ENCODE data around the gene CCDC27.

Gene CCDC27

GRCh38 chr1:3778590-3779264 is 26.5 kb downstream of the CCDC27 start:
- DNase-seq: no peak

DNA sequence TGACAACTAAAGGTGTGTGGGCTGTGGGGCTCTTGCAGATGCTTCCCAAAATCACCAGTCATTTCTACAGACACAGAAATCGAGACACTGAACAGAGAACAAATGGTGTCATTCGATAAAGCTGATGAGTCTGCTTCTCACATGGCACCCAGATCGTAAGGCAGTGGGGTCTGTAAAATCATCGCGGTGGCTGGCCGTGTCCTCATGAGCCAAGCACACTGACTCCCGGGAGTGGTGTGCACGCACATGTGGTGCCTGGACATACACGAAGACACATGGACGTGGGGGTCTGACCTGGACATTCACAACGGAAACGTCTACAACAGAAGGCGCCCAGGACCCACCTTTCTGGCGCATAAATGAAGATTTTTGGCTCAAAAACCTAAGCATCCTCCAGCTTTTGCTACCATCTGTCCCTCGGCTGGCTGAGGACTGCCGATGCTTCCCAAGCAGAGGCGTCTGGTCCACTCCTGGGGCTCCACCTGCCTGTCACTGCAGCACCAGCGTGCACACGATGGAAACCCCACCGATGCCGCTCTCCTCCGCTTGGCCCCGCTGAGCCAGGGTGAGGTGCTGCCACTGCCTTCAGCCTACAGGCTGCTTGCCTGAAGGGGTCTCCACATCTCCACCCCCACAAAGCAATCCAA is 27.1 kb downstream of the CCDC27 start:
- no peak for DNase-seq

DNA sequence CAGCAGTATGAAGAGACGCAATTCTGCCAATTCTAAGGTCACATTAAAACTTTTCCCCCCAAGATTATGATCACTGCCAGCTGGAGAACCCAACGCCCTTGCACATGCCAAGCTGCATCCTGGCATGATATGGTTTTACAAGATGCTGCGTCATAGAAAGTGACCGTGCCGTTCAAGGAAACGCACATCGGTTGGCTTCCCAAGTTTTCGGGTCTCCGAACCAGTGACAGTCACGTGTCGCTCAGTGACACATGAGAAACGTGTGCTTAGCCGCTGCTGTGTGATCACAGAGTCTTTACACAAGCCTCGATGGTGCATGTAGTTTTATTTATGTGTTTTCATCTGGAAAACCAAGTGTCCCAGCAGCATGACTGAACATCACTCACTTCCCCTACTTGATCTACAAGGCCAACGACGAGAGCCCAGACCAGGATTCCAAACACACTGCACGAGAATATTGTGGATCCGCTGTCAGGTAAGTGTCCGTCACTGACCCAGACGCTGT is 27.7 kb downstream of the CCDC27 start:
- DNase-seq: no peak

DNA sequence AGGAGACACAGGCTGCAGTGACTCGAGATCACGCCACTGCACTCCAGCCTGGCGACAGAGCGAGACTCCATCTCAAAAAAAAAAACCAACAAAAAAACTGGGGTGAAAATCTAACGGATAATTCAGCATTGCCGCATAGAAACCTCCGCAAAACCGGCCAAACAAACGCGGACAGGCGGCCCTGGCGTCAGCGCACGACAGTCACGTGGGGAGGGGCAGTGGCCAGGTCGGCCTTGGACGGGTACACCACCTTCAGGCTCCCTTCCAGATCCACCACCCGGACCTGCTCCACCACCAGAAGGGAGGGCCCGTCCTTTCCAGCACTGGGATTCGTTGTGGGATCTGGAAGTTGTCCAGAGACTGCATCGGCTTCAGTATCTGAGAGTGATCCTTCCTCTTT is 28.7 kb downstream of the CCDC27 start:
- no peak for DNase-seq

GRCh38 chr1:3783651-3784474 is 31.6 kb downstream of the CCDC27 start:
- no peak for DNase-seq

GRCh38 chr1:3785045-3785444 is 32.8 kb downstream of the CCDC27 start:
- DNase-seq: no peak

DNA sequence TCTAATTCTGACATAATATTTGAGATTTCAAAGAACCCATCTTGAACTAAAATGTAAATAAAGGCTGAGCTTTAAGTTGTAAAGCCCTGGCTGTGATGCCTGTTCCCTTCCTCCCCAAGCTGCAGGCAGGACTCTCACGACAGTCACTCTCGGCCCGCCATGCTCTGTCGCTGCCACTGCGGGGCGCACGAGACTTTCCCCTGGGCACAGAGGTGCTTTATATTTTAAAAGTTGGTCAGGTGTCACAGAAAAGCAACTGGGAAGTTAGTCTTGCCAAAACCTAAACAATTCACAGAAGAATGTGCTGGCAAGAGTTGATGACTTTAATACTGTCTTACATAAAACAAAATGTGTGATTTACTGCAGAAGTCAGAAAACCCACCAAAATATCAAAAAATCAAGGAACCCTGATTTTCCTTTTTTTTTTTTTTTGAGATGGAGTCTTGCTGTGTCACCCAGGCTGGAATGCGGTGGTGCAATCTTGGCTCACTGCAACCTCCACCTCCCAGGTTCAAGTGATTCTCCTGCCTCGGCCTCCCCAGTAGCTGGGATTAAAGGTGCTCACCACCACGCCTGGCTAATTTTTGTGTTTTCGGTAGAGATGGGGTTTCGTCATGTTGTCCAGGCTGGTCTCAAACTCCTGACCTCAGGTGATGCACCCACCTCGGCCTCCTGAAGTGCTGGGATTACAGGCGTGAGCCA is 33.4 kb downstream of the CCDC27 start:
- DNase-seq: no peak

DNA sequence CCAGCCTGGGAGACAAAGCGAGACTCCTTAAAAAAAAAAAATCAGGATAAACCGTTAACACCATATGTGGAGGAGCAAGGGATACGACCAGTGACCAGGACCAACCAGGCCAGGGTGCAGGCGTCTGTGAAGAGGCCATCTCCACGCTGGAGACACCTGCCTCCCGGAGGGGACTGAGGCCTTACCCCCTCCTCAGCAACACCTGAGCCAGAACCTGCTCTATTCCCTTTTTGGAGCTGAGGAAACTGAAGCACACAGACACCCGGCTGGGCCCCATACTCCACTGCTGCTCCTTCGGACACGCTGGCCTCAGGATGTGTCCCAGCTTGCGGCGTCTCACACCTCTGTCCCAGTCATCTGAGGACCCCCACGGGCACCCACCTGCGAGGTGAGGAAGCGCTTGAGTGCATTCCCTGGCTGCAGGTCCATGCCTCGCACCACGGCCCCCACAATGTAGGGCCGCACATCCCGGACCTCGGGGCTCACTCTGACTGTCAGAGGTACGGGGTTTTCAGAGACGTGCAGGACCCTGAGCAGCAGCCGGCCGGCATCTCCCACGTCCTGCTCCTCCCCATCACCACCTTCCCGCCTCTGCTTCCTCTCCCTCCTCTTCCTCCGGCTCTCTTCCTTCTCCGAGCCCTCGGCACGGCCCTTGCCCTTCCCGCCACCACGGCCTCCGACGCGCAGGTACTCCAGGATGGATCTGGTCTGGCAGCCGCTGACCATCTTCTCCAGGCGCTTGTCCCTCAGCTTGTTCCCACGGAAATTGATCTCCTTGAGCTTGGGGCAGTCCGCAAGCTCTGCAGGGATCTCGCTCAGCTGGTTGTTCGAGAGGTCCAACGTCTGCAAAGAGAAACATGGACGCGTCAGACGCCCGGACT is 34.5 kb downstream of the CCDC27 start:
- DNase-seq: no peak

DNA sequence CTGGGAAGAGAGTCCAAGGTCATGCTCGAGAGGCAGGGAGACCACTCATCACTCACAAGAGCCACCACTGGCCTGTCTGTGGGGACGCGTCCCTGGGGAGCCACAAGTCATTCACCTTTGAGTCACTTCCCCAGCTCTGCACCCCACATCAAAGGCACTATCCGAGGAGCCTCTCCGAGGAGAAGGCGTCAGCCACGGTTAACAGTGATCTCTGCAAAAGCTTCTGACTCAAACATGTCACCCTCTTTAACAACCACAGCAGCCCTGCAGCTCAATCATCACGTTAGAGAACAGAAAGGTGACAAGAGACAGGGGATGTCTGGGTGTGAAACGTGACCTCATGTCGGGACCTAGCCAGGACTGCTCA is 35.1 kb downstream of the CCDC27 start:
- peak in 1 of 2 donors; percentile 33 for DNase-seq

GRCh38 chr1:3787745-3788605 is 35.7 kb downstream of the CCDC27 start:
- no peak for DNase-seq

DNA sequence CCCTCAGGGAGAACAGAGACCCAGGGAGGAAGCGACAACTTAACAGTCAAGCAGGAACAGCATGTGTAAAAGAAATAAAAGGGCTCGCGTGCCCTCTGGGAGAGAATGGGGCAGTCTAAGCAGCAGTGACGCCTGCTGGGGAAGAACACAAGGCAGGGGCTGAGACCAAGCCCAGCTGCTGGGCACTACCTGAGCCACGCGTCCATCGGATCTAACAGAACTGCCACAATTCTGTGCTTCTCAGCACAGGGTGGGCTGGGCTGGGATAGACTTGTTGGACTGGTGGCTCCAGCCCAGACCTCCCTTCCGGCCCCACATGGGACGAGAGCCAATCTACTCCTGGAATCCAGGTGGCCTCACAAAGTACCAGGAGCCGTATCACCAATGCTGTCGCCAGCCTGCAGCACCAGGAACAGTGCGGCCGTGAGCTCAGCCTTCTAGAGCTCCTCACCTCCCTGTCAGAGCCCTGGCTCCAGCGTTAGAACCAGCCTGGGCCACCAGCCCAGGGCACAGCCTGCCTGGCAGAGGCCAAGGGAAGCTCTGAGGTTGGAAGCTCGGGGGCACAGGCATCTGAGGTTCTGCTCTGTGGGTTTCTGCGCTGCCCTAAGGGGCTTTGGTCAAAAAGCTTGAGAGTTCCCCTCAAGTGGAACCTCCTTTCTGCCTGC is 36.6 kb downstream of the CCDC27 start:
- DNase-seq: no peak

DNA sequence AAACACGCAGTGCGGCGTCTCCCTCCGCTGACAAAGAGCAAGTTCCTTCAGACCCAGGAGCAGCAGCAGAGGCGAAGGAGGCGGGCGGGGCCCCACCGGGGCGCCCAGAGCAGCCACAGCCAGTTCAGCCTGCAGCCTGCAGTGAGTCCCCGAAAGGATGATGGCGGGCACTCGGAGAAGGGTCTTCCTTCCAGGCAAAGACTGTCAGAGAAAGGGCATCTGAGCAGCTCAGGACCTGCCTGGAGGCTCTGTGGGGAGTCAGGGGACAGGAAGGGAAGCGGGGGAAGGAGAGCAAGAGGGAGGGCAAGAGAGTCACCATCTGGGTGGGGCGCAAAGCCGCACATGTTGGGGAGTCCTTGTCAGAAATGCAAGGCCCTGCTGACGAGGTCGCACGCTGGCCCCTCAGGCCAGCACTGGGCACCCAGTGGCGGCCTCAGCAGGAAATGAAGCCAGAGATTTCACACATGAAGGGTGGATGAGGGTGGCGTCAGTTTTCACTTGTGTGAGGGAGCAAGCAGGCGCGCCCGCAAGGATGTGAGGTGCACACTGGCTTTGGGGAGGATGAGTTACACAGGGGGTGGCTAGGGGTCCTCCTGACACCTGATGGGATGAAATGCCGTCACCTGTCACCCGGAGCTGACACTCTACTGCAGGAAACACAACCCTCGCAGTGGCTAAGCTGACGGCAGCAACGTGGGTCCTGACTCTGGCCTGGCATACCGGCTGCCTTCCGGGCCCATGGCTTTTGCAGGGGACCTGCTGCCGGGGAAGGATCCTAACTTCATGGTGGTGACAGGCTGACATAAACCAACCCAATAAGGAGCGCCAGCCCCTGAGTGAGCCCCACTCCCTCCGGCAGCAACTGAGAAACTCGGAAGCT is 37.4 kb downstream of the CCDC27 start:
- no peak for DNase-seq

GRCh38 chr1:3790500-3790923 is 38.3 kb downstream of the CCDC27 start:
- DNase-seq: no peak

GRCh38 chr1:3790952-3791351 is 38.7 kb downstream of the CCDC27 start:
- no peak for DNase-seq

DNA sequence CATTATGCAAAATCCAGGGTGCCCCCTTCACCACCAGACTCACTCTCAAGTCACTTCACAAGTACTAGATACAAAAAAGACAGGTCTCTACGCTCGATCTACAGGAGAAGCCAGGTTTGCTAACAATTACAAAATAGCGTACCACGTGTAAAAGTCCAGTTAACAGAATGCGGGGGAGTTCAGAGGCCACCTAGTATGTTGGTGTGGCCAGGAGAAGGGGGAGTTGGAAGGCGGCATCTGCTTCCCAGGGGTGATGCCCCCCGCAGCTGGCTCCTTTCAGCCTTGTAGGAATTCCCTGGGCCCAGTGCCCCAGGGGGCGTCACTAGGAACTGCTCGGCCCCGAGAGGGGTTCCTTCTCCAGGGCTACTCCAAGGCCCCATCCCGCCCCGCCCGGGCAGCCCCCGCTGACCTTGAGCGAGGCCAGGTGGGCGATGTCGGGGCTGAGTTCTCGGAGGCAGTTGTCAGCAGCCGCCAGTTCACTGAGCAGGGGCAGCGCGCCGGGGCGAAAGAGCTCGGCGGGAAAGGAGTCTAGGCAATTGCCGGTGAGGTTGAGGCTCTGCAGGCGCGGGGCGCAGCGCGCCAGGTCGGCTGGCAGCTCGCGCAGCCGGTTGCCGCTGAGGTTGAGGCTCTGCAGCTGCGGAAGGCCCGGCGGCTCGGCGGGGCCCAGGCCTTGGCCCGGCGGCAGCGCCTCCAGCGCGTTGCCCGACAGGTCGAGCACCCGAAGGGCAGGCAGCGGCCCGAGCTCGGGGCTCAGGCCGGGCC is 43.4 kb downstream of the CCDC27 start:
- DNase-seq: no peak

DNA sequence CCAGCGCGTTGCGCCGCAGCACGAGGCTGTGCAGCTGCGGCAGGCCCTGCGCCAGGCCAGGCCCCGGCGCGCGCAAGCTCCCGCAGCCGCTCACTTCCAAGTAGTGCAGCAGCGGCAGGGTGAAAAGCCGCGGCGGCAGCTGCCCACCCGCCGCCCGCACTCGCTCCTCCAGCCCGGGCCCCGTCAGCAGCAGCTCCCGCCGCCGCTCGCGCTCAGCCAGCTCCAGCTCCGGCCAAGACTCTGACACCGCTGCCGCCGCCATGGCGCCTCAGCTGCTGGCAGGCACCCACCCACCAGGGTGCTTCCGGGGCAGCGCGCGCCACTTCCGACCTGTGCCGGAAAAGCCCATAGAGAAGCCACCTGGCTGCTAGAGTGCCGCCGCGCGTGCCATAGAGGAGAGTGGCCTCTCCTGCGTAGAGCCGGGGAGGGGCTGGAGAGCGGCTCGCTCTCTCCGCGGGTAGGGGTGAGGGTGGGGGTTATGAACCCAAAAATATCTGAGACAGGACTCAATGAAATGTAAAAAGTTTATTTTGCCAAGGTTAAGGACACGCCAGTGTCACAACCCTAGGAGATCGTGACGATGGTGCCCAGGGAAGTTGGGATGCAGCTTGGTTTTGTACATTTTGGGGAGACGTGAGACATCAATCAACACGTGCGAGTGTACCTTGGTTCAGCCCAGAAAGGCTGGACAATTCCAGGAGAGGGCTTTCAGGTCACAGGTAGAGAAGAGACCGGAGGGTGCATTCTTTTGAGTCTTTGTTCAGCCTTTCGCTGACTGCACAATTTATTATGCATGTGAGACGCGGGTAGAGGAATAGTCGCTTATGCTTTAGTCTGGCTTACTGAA is 44.2 kb downstream of the CCDC27 start, which contains the start of gene LRRC47:
LRRC47 (minus strand) TSS at position 284 of the 847 bp plus-strand sequence; CDS start at position 262, 22 bp downstream.
- peak; percentile 93 to 94 for DNase-seq

DNA sequence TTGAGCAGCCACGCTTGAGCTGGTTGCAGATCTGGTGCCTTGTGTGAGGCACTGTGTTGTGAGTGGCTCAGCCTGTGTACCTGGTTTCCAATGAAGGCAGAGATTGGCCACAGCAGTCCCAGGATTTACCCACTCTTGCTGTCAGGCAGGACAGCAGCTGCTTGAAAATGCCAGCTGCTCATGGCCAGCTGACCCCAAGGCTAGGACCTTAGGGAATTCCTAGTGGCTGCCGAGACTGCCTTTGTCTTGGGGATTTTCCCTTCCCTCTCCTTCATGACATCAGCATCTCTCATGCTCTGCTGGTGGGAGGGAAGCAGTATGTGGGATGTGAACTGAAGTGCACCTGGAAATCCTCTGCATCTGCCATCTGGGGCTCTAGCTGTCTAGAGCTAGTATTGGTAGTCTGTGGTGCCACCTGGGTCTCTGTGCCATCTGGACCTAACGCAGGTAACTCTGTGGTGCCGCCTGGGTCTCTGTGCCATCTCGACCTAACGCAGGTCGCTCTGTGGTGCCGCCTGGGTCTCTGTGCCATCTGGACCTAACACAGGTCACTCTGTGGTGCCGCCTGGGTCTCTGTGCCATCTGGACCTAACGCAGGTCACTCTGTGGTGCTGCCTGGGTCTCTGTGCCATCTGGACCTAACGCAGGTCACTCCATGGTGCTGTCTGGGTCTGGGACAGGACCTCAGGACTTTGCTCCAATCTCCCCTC is 47.9 kb downstream of the CCDC27 start:
- DNase-seq: no peak
